HG03064 (cell line): ENCODE results near the gene ANXA3.
"Not testable (repeated sequence)": the region's sequence is repeated elsewhere in the genome, so short reads cannot be mapped to it uniquely, and the experiment has no call there.

Experiments used
- ATAC-seq: cut with Tn5 transposase; IDR thresholded peaks from one replicate; pipeline ENCODE4 v1.9.1; 2021; ENCODE audit warnings: low read depth; ENCODE audit not compliant: unreplicated experiment

ANXA3 gene

GRCh38 chr4:78551420-78552351, at the start of gene ANXA3:
ANXA3 (plus strand) TSS chr4:78551770; CDS start chr4:78554474, 2,704 bp downstream.
- ATAC-seq, result no peak

GRCh38 chr4:78506260-78506659, 45.3 kb upstream of the ANXA3 start:
- not testable (repeated sequence) for ATAC-seq

GRCh38 chr4:78509043-78509442, 42.5 kb upstream of the ANXA3 start:
- ATAC-seq, result no peak

- ATAC-seq, result no peak
Measured at GRCh38 chr4:78510108-78510507, 41.5 kb upstream of the ANXA3 start.

GRCh38 chr4:78510681-78511080, 40.9 kb upstream of the ANXA3 start:
- ATAC-seq, result no peak

- no peak for ATAC-seq
Measured at GRCh38 chr4:78512357-78512920, 39.1 kb upstream of the ANXA3 start.

GRCh38 chr4:78513411-78513975, 38.1 kb upstream of the ANXA3 start:
- ATAC-seq, result no peak

GRCh38 chr4:78517050-78517652, 34.4 kb upstream of the ANXA3 start:
- ATAC-seq, result no peak

- no peak for ATAC-seq
Measured at GRCh38 chr4:78518561-78518960, 33.0 kb upstream of the ANXA3 start.

- no peak for ATAC-seq
Measured at GRCh38 chr4:78519962-78520361, 31.6 kb upstream of the ANXA3 start.

GRCh38 chr4:78520808-78521226, 30.8 kb upstream of the ANXA3 start:
- no peak for ATAC-seq

GRCh38 chr4:78524009-78524408, 27.6 kb upstream of the ANXA3 start:
- ATAC-seq, result no peak

- no peak for ATAC-seq
Measured at GRCh38 chr4:78525559-78525958, 26.0 kb upstream of the ANXA3 start.

GRCh38 chr4:78527103-78527502, 24.5 kb upstream of the ANXA3 start:
- ATAC-seq, result no peak

- no peak for ATAC-seq
Measured at GRCh38 chr4:78527555-78527954, 24.0 kb upstream of the ANXA3 start.

GRCh38 chr4:78528327-78528726, 23.2 kb upstream of the ANXA3 start:
- no peak for ATAC-seq

- no peak for ATAC-seq
Measured at GRCh38 chr4:78529569-78530209, 21.9 kb upstream of the ANXA3 start.

- ATAC-seq, result no peak
Measured at GRCh38 chr4:78532046-78532445, 19.5 kb upstream of the ANXA3 start.

GRCh38 chr4:78533854-78534253, 17.7 kb upstream of the ANXA3 start:
- ATAC-seq, result no peak

- no peak for ATAC-seq
Measured at GRCh38 chr4:78534286-78534955, 17.1 kb upstream of the ANXA3 start.
